Body of pancreas (tissue), 4 donors: ENCODE measurements around the gene PLXNC1. TPM values are rescaled to one million over a fixed set of nuclear protein-coding genes. Genes with fewer than 3 reads are reported as not detected.

Source experiments
- ATAC-seq: fragments of 150-250 bp; one replicate; pipeline ENCODE4 v1.9.1; 2016
- DNase-seq, 4 donors: peaks; one replicate each; pipeline ENCODE4 v3.0.0-alpha.2; 2019
- H3K27ac ChIP-seq, 4 donors: fragments of 200-600 bp; sonication (generic); 1 replicate in 3 of 4; 2 replicates in 1 of 4; pipeline versions ENCODE4 v1.5.1 to v1.6.1; 2016 to 2019; ENCODE audit warnings: mild to moderate bottlenecking in 1 of 4, mixed read lengths in 1 of 4, moderate library complexity in 1 of 4
- H3K27me3 ChIP-seq, 2 donors: fragments of 200-600 bp; sonication (generic); one replicate each; pipeline ENCODE4 v1.6.0; 2016; ENCODE audit warnings: mild to moderate bottlenecking in 1 of 2
- H3K36me3 ChIP-seq, 2 donors: fragments of 200-600 bp; sonication (generic); replicated peaks in 1 of 2; 2 replicates each; pipeline ENCODE4 v1.5.1; 2016; ENCODE audit warnings: low read depth in 2 of 2; ENCODE audit not compliant: insufficient read depth in 1 of 2
- H3K4me1 ChIP-seq: fragments of 200-600 bp; sonication (generic); one replicate; pipeline ENCODE4 v1.6.0; 2016
- H3K4me3 ChIP-seq, 2 donors: fragments of 200-600 bp; sonication (generic); 1 replicate in 1 of 2; 2 replicates in 1 of 2; pipeline ENCODE4 v1.5.1; 2016 to 2019
- H3K9me3 ChIP-seq, 3 donors: fragments of 200-600 bp; sonication (generic); 1 replicate in 2 of 3; 2 replicates in 1 of 3; pipeline ENCODE4 v1.5.1; 2016
- CTCF ChIP-seq, 7 experiments: fragments of 450-650 bp in 4 of 7; fragments of 200-600 bp in 3 of 7; sonication (generic) in 3 of 7; IDR thresholded peaks; one replicate each; pipeline ENCODE4 v1.5.1; 2016 to 2019; ENCODE audit warnings: antibody characterized with exemption in 7 of 7
- POLR2A ChIP-seq, 3 donors: fragments of 450-650 bp; IDR thresholded peaks; one replicate each; pipeline ENCODE4 v1.6.1; 2016; ENCODE audit warnings: antibody characterized with exemption in 3 of 3, mild to moderate bottlenecking in 2 of 3
- WGBS, 2 donors: methylation state at CpG; one replicate each; pipeline ENCODE4 v1.1.5; 2017; 5-methylcytosine and 5-hydroxymethylcytosine counted together
- intact Hi-C: fragments of 100-400 bp; cut with DNase I; formaldehyde crosslinking; loops from one replicate; pipeline ENCODE4 v1.15.1; 2023
- total RNA-seq, 2 donors: library from RNA; depleted of rRNA; stranded (reverse); fragments of >200 nt; gene quantifications; one replicate each; pipeline ENCODE4 v1.1.0, GENCODE V29; 2016

The PLXNC1 gene
- total RNA-seq, 2 donors from 2014 or later: 3.9 to 4.9 TPM

GRCh38 chr12:94157981-94158411 is 9.6 kb downstream of the PLXNC1 start:
- Histone ChIP-seq H3K4me3 (no peak overlapping the region), H3K27me3 (no peaks in the 10 kb centered on the region), H3K27ac (no peak overlapping the region), H3K4me1 (no peaks in the 10 kb centered on the region), H3K9me3 (no peaks in the 10 kb centered on the region), H3K36me3 (no peaks in the 10 kb centered on the region)
- TF ChIP-seq CTCF (IDR thresholded peaks at IDR 0.05): no peak
- no peak for TF ChIP-seq POLR2A (IDR thresholded peaks at IDR 0.05)
- 43 to 51% methylated on average over 6 of the region's 6 CpGs for whole genome bisulfite sequencing, 2 donors
- DNase-seq: peak in 1 of 4 donors; percentile 30
- intact Hi-C loops: no loop called here
- no peak for ATAC-seq

GRCh38 chr12:94158666-94159065 is 10.3 kb downstream of the PLXNC1 start:
- no peaks in the 10 kb centered on the region for H3K27me3 ChIP-seq
- no peaks in the 10 kb centered on the region for H3K9me3 ChIP-seq
- H3K4me1 ChIP-seq: no peaks in the 10 kb centered on the region
- ATAC-seq: no peak
- TF ChIP-seq CTCF (IDR thresholded peaks at IDR 0.05): no peak
- no peak for TF ChIP-seq POLR2A (IDR thresholded peaks at IDR 0.05)
- H3K27ac ChIP-seq: no peak overlapping the region
- H3K4me3 ChIP-seq: no peak overlapping the region
- WGBS, 2 donors: 87 to 94% methylated on average over 8 of the region's 8 CpGs
- intact Hi-C loops: no loop called here
- DNase-seq: no peak
- H3K36me3 ChIP-seq: no peaks in the 10 kb centered on the region

DNA sequence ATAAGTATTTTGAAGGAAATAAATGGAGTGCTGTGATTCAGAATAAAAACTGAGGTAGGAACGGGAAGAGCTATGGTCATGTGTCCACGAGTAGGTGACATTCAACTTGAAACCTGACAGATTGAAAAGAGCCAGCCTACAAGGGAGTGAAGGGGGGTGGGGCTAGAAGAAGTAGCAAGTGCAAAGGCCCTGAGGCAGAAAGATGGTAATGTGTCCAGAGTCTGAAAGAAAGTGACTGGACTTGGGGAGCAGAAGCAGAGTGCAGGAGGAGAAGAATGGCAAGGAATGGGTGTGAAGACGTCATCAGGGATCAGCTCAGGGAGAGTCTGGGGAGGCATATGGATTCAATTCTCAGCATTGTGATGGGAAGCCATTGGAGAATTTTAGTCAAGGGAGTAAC is 13.7 kb downstream of the PLXNC1 start:
- Histone ChIP-seq H3K4me1 (no peaks in the 10 kb centered on the region), H3K36me3 (no peaks in the 10 kb centered on the region), H3K27ac (no peak overlapping the region), H3K9me3 (no peaks in the 10 kb centered on the region), H3K27me3 (no peaks in the 10 kb centered on the region), H3K4me3 (no peak overlapping the region)
- intact Hi-C loops: no loop called here
- 77 to 82% methylated on average over 3 of the region's 3 CpGs for WGBS, 2 donors
- no peak for DNase-seq
- no peak for ATAC-seq
- TF ChIP-seq CTCF (IDR thresholded peaks at IDR 0.05) (no peak), POLR2A (IDR thresholded peaks at IDR 0.05) (no peak)

DNA sequence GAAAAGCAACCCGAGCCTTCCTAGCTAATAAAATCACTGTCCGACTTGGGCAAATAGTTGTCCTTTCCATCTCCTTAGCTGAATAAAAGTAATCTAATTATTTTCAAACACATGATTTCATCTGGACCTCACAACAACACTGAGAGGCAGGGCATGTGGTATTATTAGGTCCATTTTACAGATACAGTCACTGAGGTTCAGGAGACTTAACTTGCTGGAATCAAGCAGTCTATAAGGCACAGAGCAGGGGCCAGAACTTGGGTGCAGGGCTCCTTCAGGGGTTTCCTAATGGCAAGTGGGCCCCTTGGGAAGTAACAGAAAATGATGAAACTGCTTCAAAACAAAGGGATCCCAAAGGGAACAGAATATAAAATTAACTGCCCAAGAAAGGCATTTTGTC is 15.5 kb downstream of the PLXNC1 start:
- no peaks in the 10 kb centered on the region for H3K9me3 ChIP-seq
- DNase-seq (no peak), ATAC-seq (no peak)
- intact Hi-C loops: no loop called here
- no peak overlapping the region for H3K4me3 ChIP-seq
- no peaks in the 10 kb centered on the region for H3K27me3 ChIP-seq
- no peaks in the 10 kb centered on the region for H3K36me3 ChIP-seq
- no peaks in the 10 kb centered on the region for H3K4me1 ChIP-seq
- TF ChIP-seq POLR2A (IDR thresholded peaks at IDR 0.05) (no peak), CTCF (IDR thresholded peaks at IDR 0.05) (no peak)
- 85 to 90% methylated on average over 2 of the region's 2 CpGs for WGBS, 2 donors
- no peak overlapping the region for H3K27ac ChIP-seq

- H3K9me3 ChIP-seq: no peaks in the 10 kb centered on the region
- H3K36me3 ChIP-seq: no peaks in the 10 kb centered on the region
- 44 to 65% methylated on average over 4 of the region's 4 CpGs for WGBS, 2 donors
- no peak overlapping the region for H3K27ac ChIP-seq
- intact Hi-C loops: no loop called here
- H3K4me3 ChIP-seq: no peak overlapping the region
- TF ChIP-seq POLR2A (IDR thresholded peaks at IDR 0.05) (no peak), CTCF (IDR thresholded peaks at IDR 0.05) (no peak)
- ATAC-seq: no peak
- no peaks in the 10 kb centered on the region for H3K4me1 ChIP-seq
- no peaks in the 10 kb centered on the region for H3K27me3 ChIP-seq
- DNase-seq: no peak
Observed at GRCh38 chr12:94165138-94165537, 16.8 kb downstream of the PLXNC1 start.
